Loucy (cell line): ENCODE measurements around the gene ZNF772.

Source experiments
- H2AFZ ChIP-seq: fragments of 200-600 bp; sonication (generic); 2 replicates; pipeline ENCODE4 v1.6.0; 2016; ENCODE audit warnings: antibody characterized with exemption, mild to moderate bottlenecking, low read length, moderate library complexity
- H3F3A ChIP-seq: fragments of 200-600 bp; 2 replicates; pipeline ENCODE4 v1.6.0; 2016; ENCODE audit warnings: antibody characterized with exemption, low read depth, mild to moderate bottlenecking
- H3K27me3 ChIP-seq: fragments of 200-600 bp; sonication (generic); 2 replicates; pipeline ENCODE4 v1.6.1; 2014; ENCODE audit warnings: low read length, mild to moderate bottlenecking; ENCODE audit not compliant: insufficient read depth, poor library complexity, severe bottlenecking
- H3K36me3 ChIP-seq: fragments of 200-600 bp; sonication (generic); 2 replicates; pipeline ENCODE4 v1.6.1; 2016; ENCODE audit warnings: low read length; ENCODE audit not compliant: insufficient read depth
- H3K4me1 ChIP-seq: fragments of 200-600 bp; sonication (generic); 2 replicates; pipeline ENCODE4 v1.5.1; 2014; ENCODE audit warnings: low read length, mild to moderate bottlenecking; ENCODE audit not compliant: insufficient read depth, poor library complexity, severe bottlenecking
- H3K4me2 ChIP-seq: fragments of 200-600 bp; sonication (generic); 2 replicates; pipeline ENCODE4 v1.6.0; 2014; ENCODE audit warnings: antibody characterized with exemption, low read length, low read depth, mild to moderate bottlenecking; ENCODE audit not compliant: poor library complexity, severe bottlenecking
- H3K4me3 ChIP-seq: fragments of 200-600 bp; sonication (generic); 2 replicates; pipeline ENCODE4 v1.5.1; 2014; ENCODE audit warnings: low read length, mild to moderate bottlenecking, mixed read lengths; ENCODE audit not compliant: poor library complexity, severe bottlenecking
- H3K79me2 ChIP-seq: fragments of 200-600 bp; sonication (generic); 2 replicates; pipeline ENCODE4 v1.6.1; 2014; ENCODE audit warnings: low read length; ENCODE audit not compliant: insufficient read depth
- H3K9ac ChIP-seq: fragments of 200-600 bp; sonication (generic); 2 replicates; pipeline ENCODE4 v1.6.0; 2014; ENCODE audit warnings: mild to moderate bottlenecking, low read depth, low read length, moderate library complexity; ENCODE audit not compliant: poor library complexity, severe bottlenecking
- H3K9me2 ChIP-seq: fragments of 200-600 bp; sonication (generic); replicated peaks from 2 replicates; pipeline ENCODE4 v1.6.1; 2016; ENCODE audit warnings: low read depth, low read length, mixed read lengths
- H3K9me3 ChIP-seq: fragments of 200-600 bp; sonication (generic); 2 replicates; pipeline ENCODE4 v1.6.1; 2014; ENCODE audit warnings: mild to moderate bottlenecking, antibody characterized with exemption, low read length, low read depth; ENCODE audit not compliant: insufficient read depth
- H4K20me1 ChIP-seq: fragments of 200-600 bp; sonication (generic); 2 replicates; pipeline ENCODE4 v1.6.0; 2014; ENCODE audit warnings: antibody characterized with exemption, low read length, mild to moderate bottlenecking; ENCODE audit not compliant: insufficient read depth, poor library complexity, severe bottlenecking
- CTCF ChIP-seq: fragments of 200-600 bp; sonication (generic); conservative IDR thresholded peaks from 2 replicates; pipeline ENCODE4 v1.5.1; 2014; ENCODE audit warnings: mild to moderate bottlenecking, antibody characterized with exemption, low read length
- EZH2phosphoT487 ChIP-seq: fragments of 200-600 bp; IDR thresholded peaks from 2 replicates; pipeline ENCODE4 v1.6.1; 2018; ENCODE audit warnings: antibody characterized with exemption, mild to moderate bottlenecking, moderate library complexity, borderline replicate concordance

The ZNF772 gene

DNA sequence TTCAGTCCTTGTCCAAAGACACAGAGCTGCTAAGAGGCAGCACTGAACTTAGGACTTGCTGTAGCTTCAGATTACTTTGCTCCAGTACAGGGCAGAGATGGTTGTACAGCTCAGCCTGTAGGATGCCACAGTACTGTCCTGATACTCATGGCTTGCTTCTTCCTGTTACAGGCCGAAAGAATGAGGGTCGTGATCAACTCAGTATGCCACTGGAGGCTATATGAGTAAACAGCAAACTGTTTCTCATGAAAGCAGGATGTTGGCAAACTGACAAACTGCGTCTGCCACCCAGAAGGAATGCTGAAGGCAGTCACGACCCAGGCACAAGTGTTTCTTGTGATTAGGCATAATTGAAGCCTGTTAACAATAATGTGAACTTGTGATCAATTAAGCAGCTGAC, 39.4 kb downstream of the ZNF772 start:
- H3K4me2 ChIP-seq, result peak overlapping the region; percentile 32
- TF ChIP-seq CTCF (no peak), EZH2phosphoT487 (no peak)
- no peak overlapping the region for H2AFZ ChIP-seq
- no peaks in the 10 kb centered on the region for H3K27me3 ChIP-seq
- H3K9me3 ChIP-seq, result no peaks in the 10 kb centered on the region
- no peak overlapping the region for H3K9ac ChIP-seq
- H3K36me3 ChIP-seq, result peaks cover 4% of the 10 kb centered on the region; the same call in 1 of the 2 replicates
- no peak overlapping the region for H3K4me3 ChIP-seq
- peaks cover 22% of the 10 kb centered on the region for H3K4me1 ChIP-seq
- H3K9me2 ChIP-seq, result no peaks in the 10 kb centered on the region
- H3F3A ChIP-seq, result no peaks in the 10 kb centered on the region
- peaks cover 11% of the 10 kb centered on the region for H4K20me1 ChIP-seq
- H3K79me2 ChIP-seq, result peaks cover 62% of the 10 kb centered on the region

DNA sequence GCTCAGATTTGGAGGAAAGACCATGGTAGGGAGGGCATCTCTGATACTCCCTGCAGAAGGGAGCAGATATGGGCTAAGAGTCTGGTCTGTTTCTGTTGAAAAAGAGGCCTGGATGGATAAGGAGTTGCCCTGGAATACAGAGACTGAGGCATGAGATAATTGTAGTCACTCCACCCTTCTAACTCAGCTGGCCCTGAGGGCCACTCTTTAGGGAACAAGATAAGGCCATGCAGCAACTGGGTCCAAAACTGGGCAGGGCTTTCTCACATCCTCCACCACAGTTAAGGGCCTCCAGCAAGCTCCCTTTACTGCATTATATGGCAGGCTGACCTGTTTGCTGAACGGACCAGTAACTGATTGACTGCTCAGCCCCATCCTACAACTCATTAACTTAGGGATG, 40.9 kb downstream of the ZNF772 start:
- peak overlapping the region; percentile 79 for H3K9ac ChIP-seq
- TF ChIP-seq CTCF, result no peak
- TF ChIP-seq EZH2phosphoT487, result no peak
- no peaks in the 10 kb centered on the region for H3F3A ChIP-seq
- H2AFZ ChIP-seq, result no peak overlapping the region
- H3K9me3 ChIP-seq, result no peaks in the 10 kb centered on the region
- H3K9me2 ChIP-seq, result no peaks in the 10 kb centered on the region
- H4K20me1 ChIP-seq, result peaks cover 11% of the 10 kb centered on the region
- H3K4me2 ChIP-seq, result peak overlapping the region; percentile 91
- H3K36me3 ChIP-seq, result no peaks in the 10 kb centered on the region
- H3K4me1 ChIP-seq, result peaks cover 22% of the 10 kb centered on the region
- H3K79me2 ChIP-seq, result peaks cover 53% of the 10 kb centered on the region
- no peaks in the 10 kb centered on the region for H3K27me3 ChIP-seq
- peak overlapping the region; percentile 83 for H3K4me3 ChIP-seq

DNA sequence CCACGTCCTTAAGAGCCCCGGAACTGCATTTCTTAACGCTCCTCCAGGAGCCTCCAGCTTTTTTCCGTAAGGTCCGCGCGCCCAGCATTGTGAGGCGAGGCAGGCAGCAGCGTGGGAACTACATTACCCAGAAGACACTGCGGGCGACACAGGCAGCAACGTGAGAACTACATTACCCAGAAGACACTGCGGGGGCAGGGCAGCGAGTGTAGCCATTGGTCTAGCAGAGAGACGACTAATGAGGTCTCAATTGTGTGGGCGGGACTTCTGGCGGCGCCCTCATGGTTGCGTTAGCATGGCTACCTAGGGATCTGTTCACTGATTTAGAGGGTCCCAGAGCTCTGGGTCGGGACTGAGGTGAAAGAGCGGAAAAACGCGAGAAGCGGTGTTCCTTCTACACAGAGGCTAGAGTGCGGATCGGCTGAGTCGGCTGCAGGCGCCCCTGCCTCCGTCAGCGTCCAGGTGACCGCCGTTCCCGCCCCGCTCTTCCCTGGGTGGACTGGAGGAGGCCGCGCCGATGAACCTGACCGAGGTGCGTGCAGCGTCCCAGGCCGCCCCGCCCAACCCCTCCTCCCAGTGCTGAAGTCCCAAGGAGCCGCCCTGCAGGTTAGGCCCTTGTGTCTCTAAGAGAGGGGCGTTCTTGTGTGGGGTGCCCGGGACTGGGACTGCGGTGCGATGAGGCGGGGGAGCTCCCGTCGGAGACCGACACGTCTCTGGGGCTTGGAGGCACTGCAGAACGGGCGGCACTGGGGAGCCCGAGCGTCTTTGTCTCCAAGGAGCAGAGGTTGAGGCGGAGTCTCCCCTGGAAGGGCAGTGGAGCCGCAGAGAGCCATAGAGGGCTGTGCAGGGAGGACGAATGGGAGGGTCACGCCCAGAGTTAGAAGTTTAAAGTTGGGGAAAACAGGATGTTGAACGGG, 42.0 kb downstream of the ZNF772 start, which contains the start of gene ZNF749:
Gene ZNF749, plus strand, starts transcription at position 264 of the 917 bp plus-strand sequence. Its CDS starts 254 bp downstream, at position 518.
- Histone ChIP-seq H3K79me2 (peaks cover 46% of the 10 kb centered on the region), H3K4me2 (peak within 1 kb of the TSS; percentile 91), H3K9me3 (no peaks in the 10 kb centered on the region), H2AFZ (peak within 1 kb of the TSS; percentile 95), H3K4me3 (peak within 1 kb of the TSS; percentile 83), H3K27me3 (no peaks in the 10 kb centered on the region), H3K36me3 (no peaks in the 10 kb centered on the region), H3K9me2 (no peaks in the 10 kb centered on the region), H3K4me1 (peaks cover 22% of the 10 kb centered on the region), H4K20me1 (peaks cover 11% of the 10 kb centered on the region), H3K9ac (peak within 1 kb of the TSS; percentile 79), H3F3A (no peaks in the 10 kb centered on the region)
- TF ChIP-seq CTCF, result no peak
- TF ChIP-seq EZH2phosphoT487, result no peak
